ENCODE results near the gene ZNF256. TPM values are rescaled to one million over a fixed set of nuclear protein-coding genes. Genes with fewer than 3 reads are reported as not detected.
"Not testable (repeated sequence)": the region's sequence is repeated elsewhere in the genome, so short reads cannot be mapped to it uniquely, and the experiment has no call there.

The ZNF256 gene
- total and polyA plus RNA-seq, 7 donors: 0.69 to 4.8 (median 3.2) TPM

GRCh38 chr19:57934820-57935665, 12.5 kb downstream of the ZNF256 start, which contains the start of gene ZNF418:
Gene ZNF418, minus strand, starts transcription at chr19:57935402. Its CDS starts 1,580 bp downstream, at chr19:57933822.
- no peaks in the 10 kb centered on the region for H3K27me3 ChIP-seq
- WGBS, 2 donors: 6 to 24% methylated on average over 54 of the region's 54 CpGs
- peaks cover 0 to 8% (median 7%) of the 10 kb centered on the region in 4 donors for H3K4me1 ChIP-seq
- peaks cover 0 to 21% (median 2%) of the 10 kb centered on the region in 4 donors for H3K36me3 ChIP-seq
- peak within 1 kb of the TSS; percentile 59 to 80 (median 72) for H3K4me3 ChIP-seq
- DNase-seq: peak; percentile 75
- TF ChIP-seq, protein P1, sequence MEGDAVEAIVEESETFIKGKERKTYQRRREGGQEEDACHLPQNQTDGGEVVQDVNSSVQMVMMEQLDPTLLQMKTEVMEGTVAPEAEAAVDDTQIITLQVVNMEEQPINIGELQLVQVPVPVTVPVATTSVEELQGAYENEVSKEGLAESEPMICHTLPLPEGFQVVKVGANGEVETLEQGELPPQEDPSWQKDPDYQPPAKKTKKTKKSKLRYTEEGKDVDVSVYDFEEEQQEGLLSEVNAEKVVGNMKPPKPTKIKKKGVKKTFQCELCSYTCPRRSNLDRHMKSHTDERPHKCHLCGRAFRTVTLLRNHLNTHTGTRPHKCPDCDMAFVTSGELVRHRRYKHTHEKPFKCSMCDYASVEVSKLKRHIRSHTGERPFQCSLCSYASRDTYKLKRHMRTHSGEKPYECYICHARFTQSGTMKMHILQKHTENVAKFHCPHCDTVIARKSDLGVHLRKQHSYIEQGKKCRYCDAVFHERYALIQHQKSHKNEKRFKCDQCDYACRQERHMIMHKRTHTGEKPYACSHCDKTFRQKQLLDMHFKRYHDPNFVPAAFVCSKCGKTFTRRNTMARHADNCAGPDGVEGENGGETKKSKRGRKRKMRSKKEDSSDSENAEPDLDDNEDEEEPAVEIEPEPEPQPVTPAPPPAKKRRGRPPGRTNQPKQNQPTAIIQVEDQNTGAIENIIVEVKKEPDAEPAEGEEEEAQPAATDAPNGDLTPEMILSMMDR (IDR thresholded peaks at IDR 0.05): no peak
- TF ChIP-seq POLR2AphosphoS5 (IDR thresholded peaks at IDR 0.05) (peak in 3 of 4 donors; percentile 8 to 42 (median 37)), EP300 (IDR thresholded peaks at IDR 0.05) (no peak), POLR2A (IDR thresholded peaks at IDR 0.05) (no peak)
- intact Hi-C loops (cut with DNase I): no loop called here
- H3K27ac ChIP-seq: peak within 1 kb of the TSS; percentile 76 to 81 (median 79)
- H3K9me3 ChIP-seq: peaks cover 0 to 37% (median 11%) of the 10 kb centered on the region in 4 donors

DNA sequence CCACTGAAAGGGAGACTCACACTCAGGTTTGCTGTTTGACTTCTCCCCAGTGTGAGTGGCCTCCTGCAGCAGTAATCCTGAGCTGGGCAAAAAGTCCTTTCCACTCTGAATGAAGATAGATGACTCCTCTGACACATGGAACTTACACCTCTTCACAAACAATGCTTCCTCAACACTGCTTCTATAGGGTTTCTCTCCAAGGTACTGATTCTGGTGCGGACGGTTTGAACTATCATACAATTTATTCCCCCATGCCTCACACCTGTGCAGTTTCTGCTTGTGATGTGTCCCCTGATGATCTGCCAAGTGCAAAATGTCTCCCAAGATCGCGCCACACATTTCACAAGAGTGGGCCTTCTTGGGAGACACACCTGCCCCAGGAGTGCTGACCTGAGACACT, 19.9 kb downstream of the ZNF256 start:
- Histone ChIP-seq H3K4me1 (no peaks in the 10 kb centered on the region), H3K9me3 (peaks cover 10 to 52% (median 31%) of the 10 kb centered on the region in 4 donors), H3K27ac (no peak overlapping the region), H3K36me3 (peaks cover 14 to 65% (median 36%) of the 10 kb centered on the region in 4 donors), H3K4me3 (no peak overlapping the region), H3K27me3 (no peaks in the 10 kb centered on the region)
- TF ChIP-seq, protein P1 (IDR thresholded peaks at IDR 0.05): no peak
- TF ChIP-seq POLR2A (IDR thresholded peaks at IDR 0.05) (no peak), POLR2AphosphoS5 (IDR thresholded peaks at IDR 0.05) (no peak), EP300 (IDR thresholded peaks at IDR 0.05) (no peak)
- no peak for DNase-seq
- WGBS, 2 donors: 98 to 99% methylated on average over 4 of the region's 4 CpGs
- intact Hi-C loops (cut with DNase I): no loop called here

DNA sequence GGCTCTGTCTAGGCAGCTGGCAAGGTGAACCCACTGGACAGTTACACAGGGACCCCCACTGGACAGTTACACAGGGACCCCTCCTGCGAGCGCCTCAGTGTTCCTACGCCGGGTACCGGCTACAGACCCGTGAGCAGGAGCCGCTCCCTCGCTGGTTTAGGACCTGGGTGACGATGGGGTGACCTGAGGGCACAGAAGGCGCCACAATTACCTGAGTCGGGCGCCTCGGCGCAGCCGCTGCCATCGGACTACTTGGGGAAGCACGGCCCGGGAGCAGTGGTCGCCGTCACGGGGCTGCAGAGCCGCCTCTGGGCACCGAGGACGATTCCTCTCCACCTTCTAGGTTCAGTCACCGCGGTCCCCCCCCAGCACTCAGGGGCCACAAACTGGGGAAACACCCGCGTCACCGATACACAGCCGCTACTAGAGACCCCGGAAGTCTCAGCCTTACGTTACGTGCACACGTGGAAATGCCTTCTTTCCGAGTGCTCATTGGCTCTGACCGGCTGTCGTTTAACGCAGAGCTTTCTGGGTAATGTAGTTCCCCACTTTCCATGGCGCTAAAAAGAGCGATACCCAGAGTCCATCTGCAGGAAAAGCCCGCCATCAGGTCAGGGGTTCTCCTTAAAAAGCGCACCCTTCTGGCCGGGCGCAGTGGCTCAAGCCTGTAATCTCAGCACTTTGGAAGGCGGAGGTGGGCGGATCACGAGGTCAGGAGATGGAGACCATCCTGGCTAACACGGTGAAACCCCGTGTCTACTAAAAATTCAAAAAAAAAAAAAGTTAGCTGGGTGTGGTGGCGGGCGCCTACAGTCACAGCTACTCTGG, 31.1 kb downstream of the ZNF256 start, which contains the start of gene ZNF417:
Gene ZNF417, minus strand, starts transcription at position 425 of the 828 bp plus-strand sequence. Its CDS starts 181 bp downstream, at position 244.
- H3K36me3 ChIP-seq: peaks cover 0 to 26% (median 6%) of the 10 kb centered on the region in 4 donors
- peak within 1 kb of the TSS; percentile 64 to 93 (median 75) for H3K4me3 ChIP-seq
- intact Hi-C loops (cut with DNase I): loop anchor here (2.0 kb wide), 2 partner anchors 30 to 338 kb away; partner anchors contain the start of genes ZNF256 and ZNF416
- H3K9me3 ChIP-seq, H3K27me3 ChIP-seq: not testable (repeated sequence)
- TF ChIP-seq POLR2A (IDR thresholded peaks at IDR 0.05): peak; percentile 40 to 52
- peak; percentile 39 to 83 (median 75) for TF ChIP-seq POLR2AphosphoS5 (IDR thresholded peaks at IDR 0.05)
- peak; percentile 92 for DNase-seq
- peak within 1 kb of the TSS; percentile 85 to 86 (median 86) for H3K27ac ChIP-seq
- H3K4me1 ChIP-seq: peaks cover 0 to 19% (median 11%) of the 10 kb centered on the region in 4 donors
- WGBS, 2 donors: 1% methylated on average over 51 of the region's 51 CpGs

DNA sequence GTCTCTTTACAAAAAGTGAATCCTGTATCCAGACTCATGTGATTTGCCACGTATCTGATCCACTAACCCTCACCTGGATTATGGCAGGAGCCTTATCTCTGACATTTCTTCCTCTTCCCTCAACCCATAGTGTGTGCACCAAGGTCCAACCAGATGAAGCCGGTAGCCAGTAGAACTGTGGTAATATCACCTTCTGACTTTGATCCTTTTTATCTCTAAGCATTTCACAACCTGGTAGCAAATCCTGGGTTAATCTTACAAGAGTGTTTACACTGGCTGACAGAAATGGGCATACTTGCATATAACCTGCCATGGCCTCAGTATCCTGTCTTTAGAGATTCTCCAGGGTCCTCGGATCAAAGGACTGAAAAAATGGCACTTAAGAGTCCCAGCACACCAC, 33.0 kb downstream of the ZNF256 start:
- DNase-seq: no peak
- Histone ChIP-seq H3K9me3 (peaks cover 0 to 10% (median 7%) of the 10 kb centered on the region in 4 donors), H3K4me1 (peaks cover 0 to 19% (median 11%) of the 10 kb centered on the region in 4 donors), H3K27ac (no peak overlapping the region), H3K36me3 (peaks cover 0 to 26% (median 20%) of the 10 kb centered on the region in 4 donors), H3K27me3 (no peaks in the 10 kb centered on the region), H3K4me3 (no peak overlapping the region)
- intact Hi-C loops (cut with DNase I): no loop called here
- 92 to 96% methylated on average over 3 of the region's 3 CpGs for WGBS, 2 donors
- TF ChIP-seq EP300 (IDR thresholded peaks at IDR 0.05) (no peak), POLR2A (IDR thresholded peaks at IDR 0.05) (no peak), POLR2AphosphoS5 (IDR thresholded peaks at IDR 0.05) (no peak)
- TF ChIP-seq, protein P1 (IDR thresholded peaks at IDR 0.05): no peak

Measured in sigmoid colon (tissue), 7 donors.